Kidney (tissue), 14 donors: ENCODE measurements around the gene GAGE13. TPM values are rescaled to one million over a fixed set of nuclear protein-coding genes. Genes with fewer than 3 reads are reported as not detected.

Experiments used
- DNase-seq, 5 donors: peaks; one replicate each; pipeline ENCODE4 v3.0.0-alpha.2; 2013 to 2020
- FAIRE-seq: peaks from 2 replicates; lab custom pipeline; 2012; peaks lifted over from hg19 to GRCh38; lab: Jason Lieb, UNC
- H3K27ac ChIP-seq, 2 donors: one replicate each; pipeline ENCODE4 v1.7.0; 2013; ENCODE audit warnings: low read depth in 2 of 2, low read length in 2 of 2, inconsistent platforms in 1 of 2
- H3K27me3 ChIP-seq: one replicate; pipeline ENCODE4 v1.7.1; 2013; ENCODE audit warnings: low read length, inconsistent platforms; ENCODE audit not compliant: control insufficient read depth, insufficient read depth
- H3K36me3 ChIP-seq, 3 donors: one replicate each; pipeline versions ENCODE4 v1.7.0 to v1.7.1; 2013; ENCODE audit warnings: low read length in 3 of 3, control low read depth in 1 of 3, inconsistent platforms in 1 of 3; ENCODE audit not compliant: insufficient read depth in 3 of 3, control insufficient read depth in 2 of 3
- H3K4me1 ChIP-seq, 3 donors: one replicate each; pipeline versions ENCODE4 v1.7.0 to v1.7.1; 2013; ENCODE audit warnings: low read length in 3 of 3, inconsistent platforms in 1 of 3, low read depth in 1 of 3; ENCODE audit not compliant: control insufficient read depth in 2 of 3, insufficient read depth in 2 of 3
- H3K4me3 ChIP-seq, 3 donors: one replicate each; pipeline versions ENCODE4 v1.7.0 to v1.8.1; 2013; ENCODE audit warnings: low read length in 3 of 3, control low read depth in 1 of 3, inconsistent platforms in 1 of 3
- H3K9ac ChIP-seq, 3 donors: one replicate each; pipeline versions ENCODE4 v1.7.0 to v1.7.1; 2013; ENCODE audit warnings: low read length in 3 of 3, control low read depth in 1 of 3, inconsistent platforms in 1 of 3
- H3K9me3 ChIP-seq, 3 donors: one replicate each; pipeline versions ENCODE4 v1.7.0 to v1.7.1; 2013; ENCODE audit warnings: low read length in 3 of 3, control low read depth in 1 of 3, inconsistent platforms in 1 of 3; ENCODE audit not compliant: control insufficient read depth in 2 of 3, insufficient read depth in 1 of 3
- CTCF ChIP-seq: IDR thresholded peaks from 3 replicates; pipeline ENCODE4 v1.5.1; 2012; ENCODE audit warnings: mild to moderate bottlenecking, moderate library complexity, borderline replicate concordance; ENCODE audit not compliant: insufficient read depth; ENCODE audit errors: extremely low read depth
- intact Hi-C: fragments of 100-400 bp; cut with DNase I; formaldehyde crosslinking; loops from one replicate; pipeline ENCODE4 v1.11.1; 2022
- polyA plus RNA-seq: library from polyadenylated mRNA; stranded (reverse); fragments of 350-450 nt; fragmentation: Illumina TruSeq; extraction: RNeasy Lipid Tissue Mini Kit (QIAGEN cat#74804); gene quantifications from one replicate; pipeline ENCODE4 v1.2.3, GENCODE V29; 2014; ENCODE audit warnings: low read depth, low replicate concordance; ENCODE audit not compliant: insufficient read depth
- total RNA-seq: library from RNA; stranded (reverse); fragmentation: NEBNext Ultra II Directional; extraction: Animal tissue kit (Norgen Biotek cat#: 25700); gene quantifications from one replicate; pipeline ENCODE4 v1.2.1, GENCODE V29; 2021
- donor health status: control.
- donor health status: control.
- donor health status: control.
- donor health status: control.
- donor health status: control.
- donor health status: DM: yes; HTN: yes; CAD: no.
- donor health status: Normal renal cell carcinoma (clear cell type).

Gene GAGE13
- total and polyA plus RNA-seq, 2 donors from 2014 or later: not detected

GRCh38 chrX:49286581-49286980, 44.8 kb upstream of the GAGE13 start:
- no peak overlapping the region for H3K4me3 ChIP-seq
- H3K27ac ChIP-seq: no peak overlapping the region
- no peaks in the 10 kb centered on the region for H3K27me3 ChIP-seq
- intact Hi-C loops: no loop called here
- TF ChIP-seq CTCF: no peak
- no peaks in the 10 kb centered on the region for H3K4me1 ChIP-seq
- no peak for FAIRE-seq
- no peak overlapping the region for H3K9ac ChIP-seq
- H3K36me3 ChIP-seq: no peaks in the 10 kb centered on the region
- no peak for DNase-seq
- no peaks in the 10 kb centered on the region for H3K9me3 ChIP-seq

- Histone ChIP-seq H3K9me3 (no peaks in the 10 kb centered on the region), H3K4me1 (no peaks in the 10 kb centered on the region), H3K36me3 (no peaks in the 10 kb centered on the region), H3K9ac (no peak overlapping the region), H3K27me3 (no peaks in the 10 kb centered on the region), H3K4me3 (no peak overlapping the region), H3K27ac (no peak overlapping the region)
- intact Hi-C loops: no loop called here
- DNase-seq (no peak), FAIRE-seq (no peak)
- no peak for TF ChIP-seq CTCF
Observed at GRCh38 chrX:49287665-49288064, 43.7 kb upstream of the GAGE13 start.

GRCh38 chrX:49290215-49290614, 41.2 kb upstream of the GAGE13 start:
- no peak for TF ChIP-seq CTCF
- H3K4me1 ChIP-seq: no peaks in the 10 kb centered on the region
- no peaks in the 10 kb centered on the region for H3K9me3 ChIP-seq
- no peak for FAIRE-seq
- DNase-seq: no peak
- no peaks in the 10 kb centered on the region for H3K36me3 ChIP-seq
- no peaks in the 10 kb centered on the region for H3K27me3 ChIP-seq
- intact Hi-C loops: no loop called here
- H3K27ac ChIP-seq: no peak overlapping the region
- H3K9ac ChIP-seq: no peak overlapping the region
- H3K4me3 ChIP-seq: no peak overlapping the region

- no peak for FAIRE-seq
- Histone ChIP-seq H3K36me3 (no peaks in the 10 kb centered on the region), H3K27ac (no peak overlapping the region), H3K4me1 (no peaks in the 10 kb centered on the region), H3K4me3 (no peak overlapping the region), H3K27me3 (no peaks in the 10 kb centered on the region), H3K9me3 (no peaks in the 10 kb centered on the region), H3K9ac (no peak overlapping the region)
- intact Hi-C loops: no loop called here
- peak; percentile 66 to 78 (median 72) for DNase-seq
- peak; percentile 48 for TF ChIP-seq CTCF
Observed at GRCh38 chrX:49291615-49292337, 39.6 kb upstream of the GAGE13 start.
